Measurements from ENCODE around the gene IFT122.

The IFT122 gene

GRCh38 chr3:129469026-129469425 lies 29.0 kb downstream of the IFT122 start:
- Mint-ChIP-seq H3K27me3 (ENCODE audit: low read depth, poor library complexity) (peaks cover 4% of the 10 kb centered on the region), H3K27ac (no peak overlapping the region), H3K36me3 (ENCODE audit: low read depth) (peaks cover 28% of the 10 kb centered on the region), H3K9me3 (no peaks in the 10 kb centered on the region), H3K4me3 (no peak overlapping the region), H3K4me1 (no peaks in the 10 kb centered on the region)
- DNase-seq: no peak
- TF ChIP-seq, protein P1, sequence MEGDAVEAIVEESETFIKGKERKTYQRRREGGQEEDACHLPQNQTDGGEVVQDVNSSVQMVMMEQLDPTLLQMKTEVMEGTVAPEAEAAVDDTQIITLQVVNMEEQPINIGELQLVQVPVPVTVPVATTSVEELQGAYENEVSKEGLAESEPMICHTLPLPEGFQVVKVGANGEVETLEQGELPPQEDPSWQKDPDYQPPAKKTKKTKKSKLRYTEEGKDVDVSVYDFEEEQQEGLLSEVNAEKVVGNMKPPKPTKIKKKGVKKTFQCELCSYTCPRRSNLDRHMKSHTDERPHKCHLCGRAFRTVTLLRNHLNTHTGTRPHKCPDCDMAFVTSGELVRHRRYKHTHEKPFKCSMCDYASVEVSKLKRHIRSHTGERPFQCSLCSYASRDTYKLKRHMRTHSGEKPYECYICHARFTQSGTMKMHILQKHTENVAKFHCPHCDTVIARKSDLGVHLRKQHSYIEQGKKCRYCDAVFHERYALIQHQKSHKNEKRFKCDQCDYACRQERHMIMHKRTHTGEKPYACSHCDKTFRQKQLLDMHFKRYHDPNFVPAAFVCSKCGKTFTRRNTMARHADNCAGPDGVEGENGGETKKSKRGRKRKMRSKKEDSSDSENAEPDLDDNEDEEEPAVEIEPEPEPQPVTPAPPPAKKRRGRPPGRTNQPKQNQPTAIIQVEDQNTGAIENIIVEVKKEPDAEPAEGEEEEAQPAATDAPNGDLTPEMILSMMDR (IDR thresholded peaks at IDR 0.05): no peak

GRCh38 chr3:129470861-129471260 lies 30.8 kb downstream of the IFT122 start:
- Mint-ChIP-seq H3K4me1 (no peaks in the 10 kb centered on the region), H3K9me3 (no peaks in the 10 kb centered on the region), H3K4me3 (no peak overlapping the region), H3K27ac (no peak overlapping the region), H3K36me3 (ENCODE audit: low read depth) (peaks cover 23% of the 10 kb centered on the region), H3K27me3 (ENCODE audit: low read depth, poor library complexity) (peaks cover 4% of the 10 kb centered on the region)
- TF ChIP-seq, protein P1 (IDR thresholded peaks at IDR 0.05): no peak
- DNase-seq: no peak

- Mint-ChIP-seq H3K9me3 (no peaks in the 10 kb centered on the region), H3K27me3 (ENCODE audit: low read depth, poor library complexity) (no peaks in the 10 kb centered on the region), H3K4me1 (no peaks in the 10 kb centered on the region), H3K27ac (no peak overlapping the region), H3K36me3 (ENCODE audit: low read depth) (peaks cover 39% of the 10 kb centered on the region), H3K4me3 (no peak overlapping the region)
- TF ChIP-seq, protein P1 (IDR thresholded peaks at IDR 0.05): no peak
- DNase-seq: no peak
These were observed 33.2 kb downstream of the IFT122 start for GRCh38 chr3:129473067-129473768.

GRCh38 chr3:129473769-129474152 lies 33.7 kb downstream of the IFT122 start:
- DNase-seq: no peak
- no peak overlapping the region for H3K4me3 Mint-ChIP-seq
- H3K27me3 Mint-ChIP-seq (ENCODE audit: low read depth, poor library complexity): no peaks in the 10 kb centered on the region
- H3K27ac Mint-ChIP-seq: no peak overlapping the region
- no peaks in the 10 kb centered on the region for H3K9me3 Mint-ChIP-seq
- no peaks in the 10 kb centered on the region for H3K4me1 Mint-ChIP-seq
- TF ChIP-seq, protein P1 (IDR thresholded peaks at IDR 0.05): no peak
- peaks cover 43% of the 10 kb centered on the region for H3K36me3 Mint-ChIP-seq (ENCODE audit: low read depth)

DNA sequence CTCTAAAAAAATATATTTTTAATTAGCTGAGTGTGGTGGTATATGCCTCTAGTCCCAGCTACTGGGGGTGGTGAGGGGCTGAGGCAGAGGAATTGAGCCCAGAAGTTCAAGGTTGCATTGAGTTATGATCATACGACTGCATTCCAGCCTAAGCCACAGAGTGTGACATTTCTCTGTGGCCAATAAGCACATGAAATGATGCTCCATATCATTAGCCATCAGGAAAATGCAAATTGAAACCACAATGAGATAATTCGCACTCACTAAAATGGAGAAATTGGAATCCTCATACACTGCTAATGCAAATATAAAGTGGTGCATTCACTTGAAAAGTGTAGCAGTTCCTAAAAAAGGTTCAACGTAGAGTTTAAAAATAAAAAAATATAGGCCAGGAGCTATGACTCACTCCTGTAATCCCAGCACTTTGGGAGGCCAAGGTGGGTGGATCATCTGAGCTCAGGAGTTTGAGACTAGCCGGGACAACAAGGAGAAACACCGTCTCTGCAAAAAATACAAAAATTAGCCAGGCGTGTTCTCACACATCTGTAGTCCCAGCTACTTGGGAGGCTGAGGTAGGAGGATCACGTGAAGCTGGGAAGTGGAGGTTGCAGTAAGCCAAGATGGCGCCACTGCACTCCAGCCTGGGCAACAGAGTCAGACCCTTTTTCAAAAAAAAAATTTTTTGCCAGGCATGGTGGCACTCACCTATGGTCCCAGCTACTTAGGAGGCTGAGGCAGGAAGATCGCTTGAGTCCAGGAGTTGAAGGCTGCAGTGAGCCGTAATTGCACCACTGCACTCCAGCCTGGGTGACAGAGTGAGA lies 35.2 kb downstream of the IFT122 start:
- DNase-seq: no peak
- Mint-ChIP-seq H3K4me3 (no peak overlapping the region), H3K27ac (peak overlapping the region; percentile 76), H3K27me3 (ENCODE audit: low read depth, poor library complexity) (no peaks in the 10 kb centered on the region), H3K9me3 (no peaks in the 10 kb centered on the region), H3K4me1 (no peaks in the 10 kb centered on the region), H3K36me3 (ENCODE audit: low read depth) (peaks cover 45% of the 10 kb centered on the region)
- TF ChIP-seq, protein P1 (IDR thresholded peaks at IDR 0.05): no peak
